Neuronal stem cell (in vitro differentiated cells): ENCODE data around the gene PRSS12. TPM values are rescaled to one million over a fixed set of nuclear protein-coding genes. Genes with fewer than 3 reads are reported as not detected.
"Not testable (repeated sequence)": the region's sequence is repeated elsewhere in the genome, so short reads cannot be mapped to it uniquely, and the experiment has no call there.

Experiments
- DNase-seq: peaks from one replicate; pipeline ENCODE4 v3.0.0-alpha.2; 2013; ENCODE audit warnings: low spot score
- H2AFZ ChIP-seq: one replicate; pipeline ENCODE4 v1.6.1; 2013; ENCODE audit warnings: mild to moderate bottlenecking, low read length, inconsistent platforms
- H2AK5ac ChIP-seq: 2 replicates; pipeline ENCODE4 v1.6.1; 2013; ENCODE audit warnings: low read depth, mild to moderate bottlenecking, inconsistent platforms, low read length, moderate library complexity, mixed read lengths
- H2BK120ac ChIP-seq: 2 replicates; pipeline ENCODE4 v1.6.1; 2013; ENCODE audit warnings: low read depth, mild to moderate bottlenecking, inconsistent platforms, low read length, moderate library complexity, mixed read lengths
- H2BK12ac ChIP-seq: one replicate; pipeline ENCODE4 v1.6.1; 2013; ENCODE audit warnings: low read length, inconsistent platforms
- H2BK15ac ChIP-seq: 2 replicates; pipeline ENCODE4 v1.6.1; 2013; ENCODE audit warnings: mild to moderate bottlenecking, low read length, inconsistent platforms, mixed read lengths
- H2BK5ac ChIP-seq: one replicate; pipeline ENCODE4 v1.6.1; 2013; ENCODE audit warnings: inconsistent platforms, mild to moderate bottlenecking, low read length, moderate library complexity
- H3K14ac ChIP-seq: one replicate; pipeline ENCODE4 v1.6.1; 2013; ENCODE audit warnings: low read length, inconsistent platforms
- H3K18ac ChIP-seq: 2 replicates; pipeline ENCODE4 v1.6.1; 2013; ENCODE audit warnings: low read length, inconsistent platforms
- H3K23ac ChIP-seq: 2 replicates; pipeline ENCODE4 v1.6.1; 2013; ENCODE audit warnings: low read depth, mild to moderate bottlenecking, mixed read lengths, low read length, inconsistent platforms; ENCODE audit not compliant: poor library complexity
- H3K27ac ChIP-seq: replicated peaks from 3 replicates; pipeline ENCODE4 v1.5.1; 2013; ENCODE audit warnings: low read length, inconsistent platforms
- H3K27me3 ChIP-seq, 3 experiments: 2 replicates each; pipeline ENCODE4 v1.6.1; 2013; ENCODE audit warnings: low read length in 3 of 3, mild to moderate bottlenecking in 2 of 3, inconsistent platforms in 1 of 3, low read depth in 1 of 3, mixed read lengths in 1 of 3, moderate library complexity in 1 of 3; ENCODE audit not compliant: control insufficient read depth in 3 of 3, insufficient read depth in 3 of 3
- H3K36me3 ChIP-seq, 2 donors: replicated peaks in 1 of 2; 2 replicates each; pipeline ENCODE4 v1.6.1; 2013; ENCODE audit warnings: low read length in 2 of 2; ENCODE audit not compliant: control insufficient read depth in 2 of 2, insufficient read depth in 2 of 2
- H3K4ac ChIP-seq: 2 replicates; pipeline ENCODE4 v1.6.1; 2013; ENCODE audit warnings: inconsistent platforms, mild to moderate bottlenecking, low read length, moderate library complexity
- H3K4me1 ChIP-seq, 2 donors: 1 replicate in 1 of 2; 2 replicates in 1 of 2; pipeline ENCODE4 v1.6.1; 2013; ENCODE audit warnings: low read length in 2 of 2, low read depth in 1 of 2; ENCODE audit not compliant: control insufficient read depth in 2 of 2, insufficient read depth in 1 of 2
- H3K4me2 ChIP-seq: one replicate; pipeline ENCODE4 v1.6.1; 2013; ENCODE audit warnings: mild to moderate bottlenecking, low read length, inconsistent platforms; ENCODE audit not compliant: insufficient read depth, poor library complexity, severe bottlenecking
- H3K4me3 ChIP-seq, 2 donors: 2 replicates each; pipeline ENCODE4 v1.5.1; 2013; ENCODE audit warnings: low read length in 2 of 2, mild to moderate bottlenecking in 2 of 2, inconsistent platforms in 1 of 2, moderate library complexity in 1 of 2
- H3K79me1 ChIP-seq: one replicate; pipeline ENCODE4 v1.6.1; 2013; ENCODE audit warnings: low read depth, mild to moderate bottlenecking, inconsistent platforms, low read length, moderate library complexity
- H3K9ac ChIP-seq: one replicate; pipeline ENCODE4 v1.6.1; 2013; ENCODE audit warnings: mild to moderate bottlenecking, low read depth, low read length, inconsistent platforms; ENCODE audit not compliant: poor library complexity
- H3K9me3 ChIP-seq, 2 donors: replicated peaks in 1 of 2; 2 replicates each; pipeline versions ENCODE3 to v1.6.1; 2013; ENCODE audit warnings: low read length in 2 of 2, mild to moderate bottlenecking in 2 of 2, inconsistent platforms in 1 of 2, low read depth in 1 of 2, mixed read lengths in 1 of 2, moderate library complexity in 1 of 2; ENCODE audit not compliant: control insufficient read depth in 2 of 2, insufficient read depth in 1 of 2
- H4K8ac ChIP-seq: one replicate; pipeline ENCODE4 v1.6.1; 2013; ENCODE audit warnings: low read depth, mild to moderate bottlenecking, inconsistent platforms, low read length, moderate library complexity
- H4K91ac ChIP-seq: one replicate; pipeline ENCODE4 v1.6.1; 2013; ENCODE audit warnings: low read length, low read depth, mild to moderate bottlenecking, inconsistent platforms; ENCODE audit not compliant: poor library complexity
- WGBS, 2 donors: extraction: QIAGEN DNeasy Blood & Tissue Kit; methylation state at CpG; one replicate each; pipeline ENCODE4 v1.1.7; 2013; ENCODE audit warnings: missing lambda C conversion rate in 2 of 2, mixed read lengths in 1 of 2; ENCODE audit not compliant: insufficient read length in 2 of 2, insufficient replicate concordance in 1 of 2; ENCODE audit errors: extremely low coverage in 2 of 2; 5-methylcytosine and 5-hydroxymethylcytosine counted together
- polyA plus RNA-seq, 2 experiments: library from polyadenylated mRNA; stranded (reverse); fragments of 200-250 nt; gene quantifications; one replicate each; pipeline ENCODE4 v1.2.3, GENCODE V29; 2013

The PRSS12 gene, protein sequence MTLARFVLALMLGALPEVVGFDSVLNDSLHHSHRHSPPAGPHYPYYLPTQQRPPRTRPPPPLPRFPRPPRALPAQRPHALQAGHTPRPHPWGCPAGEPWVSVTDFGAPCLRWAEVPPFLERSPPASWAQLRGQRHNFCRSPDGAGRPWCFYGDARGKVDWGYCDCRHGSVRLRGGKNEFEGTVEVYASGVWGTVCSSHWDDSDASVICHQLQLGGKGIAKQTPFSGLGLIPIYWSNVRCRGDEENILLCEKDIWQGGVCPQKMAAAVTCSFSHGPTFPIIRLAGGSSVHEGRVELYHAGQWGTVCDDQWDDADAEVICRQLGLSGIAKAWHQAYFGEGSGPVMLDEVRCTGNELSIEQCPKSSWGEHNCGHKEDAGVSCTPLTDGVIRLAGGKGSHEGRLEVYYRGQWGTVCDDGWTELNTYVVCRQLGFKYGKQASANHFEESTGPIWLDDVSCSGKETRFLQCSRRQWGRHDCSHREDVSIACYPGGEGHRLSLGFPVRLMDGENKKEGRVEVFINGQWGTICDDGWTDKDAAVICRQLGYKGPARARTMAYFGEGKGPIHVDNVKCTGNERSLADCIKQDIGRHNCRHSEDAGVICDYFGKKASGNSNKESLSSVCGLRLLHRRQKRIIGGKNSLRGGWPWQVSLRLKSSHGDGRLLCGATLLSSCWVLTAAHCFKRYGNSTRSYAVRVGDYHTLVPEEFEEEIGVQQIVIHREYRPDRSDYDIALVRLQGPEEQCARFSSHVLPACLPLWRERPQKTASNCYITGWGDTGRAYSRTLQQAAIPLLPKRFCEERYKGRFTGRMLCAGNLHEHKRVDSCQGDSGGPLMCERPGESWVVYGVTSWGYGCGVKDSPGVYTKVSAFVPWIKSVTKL
- 0.74 TPM for polyA plus RNA-seq (2013, experiment 1 of 2)
- 0.75 TPM for polyA plus RNA-seq (2013, experiment 2 of 2)

DNA sequence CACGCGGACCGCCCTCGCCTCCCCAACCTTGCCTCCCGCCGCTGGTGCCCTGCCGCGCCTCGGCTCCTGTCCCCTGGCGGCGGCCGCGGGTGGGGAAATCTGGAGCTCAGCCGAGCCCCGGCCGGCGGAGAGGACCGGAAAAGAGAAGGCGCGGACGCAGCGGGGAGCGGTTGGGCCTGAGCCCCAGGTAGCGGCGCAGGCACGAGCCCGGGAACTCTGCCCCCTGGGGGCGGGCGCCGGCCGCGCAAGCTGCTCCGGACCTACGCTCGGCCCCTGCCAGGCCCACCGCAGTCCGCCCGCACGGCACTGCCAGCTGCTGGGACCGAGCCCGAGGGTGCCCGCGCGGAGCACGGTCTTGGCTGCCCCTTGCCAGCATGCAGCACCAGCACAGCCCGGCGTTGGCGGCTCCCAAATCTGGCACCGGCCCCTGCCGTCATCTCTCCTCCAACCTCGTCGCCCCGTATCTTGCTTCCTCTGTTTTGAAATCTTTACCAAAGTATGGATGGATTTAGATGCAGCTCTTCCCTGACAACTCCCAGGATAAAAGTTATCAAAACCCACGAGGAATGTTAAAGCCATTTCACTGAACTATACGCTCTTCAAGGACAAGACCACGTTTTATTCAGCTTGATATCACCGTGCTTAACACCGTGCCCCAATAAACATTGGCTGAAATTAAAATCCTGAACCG is at the start of gene PRSS12:
Gene PRSS12, minus strand, starts transcription at position 161 of the 691 bp plus-strand sequence. CDS start 283 bp downstream, outside the sequence.
- no peaks in the 10 kb centered on the region for H3K79me1 ChIP-seq
- H3K36me3 ChIP-seq = no peaks in the 10 kb centered on the region

DNA sequence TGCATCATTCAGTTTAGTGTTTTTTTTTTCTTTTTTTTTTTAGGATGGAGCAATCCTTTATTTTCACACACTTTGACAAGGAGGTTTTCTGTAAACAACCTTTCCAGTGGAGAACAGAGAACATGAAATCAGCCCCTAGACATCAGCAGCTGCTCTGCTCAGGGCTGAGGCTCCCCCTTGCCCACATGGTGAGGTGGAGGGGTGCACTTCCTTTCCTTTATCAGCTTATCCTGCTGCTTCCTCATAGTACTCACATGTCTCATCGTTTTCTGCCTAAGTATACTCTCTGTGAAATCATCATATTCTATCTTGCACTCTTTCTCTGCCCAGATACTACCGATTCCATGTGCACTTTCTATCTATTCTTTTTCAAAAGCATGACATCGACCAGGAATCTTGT is 47.6 kb upstream of the PRSS12 start:
- no peak for DNase-seq

More for the DNA sequence above, at the start of gene PRSS12:
- H4K91ac ChIP-seq = no peak within 1 kb of the TSS
- no peaks in the 10 kb centered on the region for H3K9me3 ChIP-seq
- DNase-seq = peak; percentile 77
- peak within 1 kb of the TSS; percentile 96 for H2AFZ ChIP-seq
- H3K14ac ChIP-seq = no peak within 1 kb of the TSS
- H3K4ac ChIP-seq = no peak within 1 kb of the TSS
- peaks cover 9 to 72% (median 19%) of the 10 kb centered on the region in 3 experiments for H3K27me3 ChIP-seq
- peaks cover 2% of the 10 kb centered on the region in 2 donors for H3K4me1 ChIP-seq
- peak within 1 kb of the TSS; percentile 86 for H3K9ac ChIP-seq
- H4K8ac ChIP-seq = peak within 1 kb of the TSS; percentile 54
- H3K23ac ChIP-seq = peak within 1 kb of the TSS; percentile 53
- peak within 1 kb of the TSS; percentile 69 for H2BK120ac ChIP-seq
- H2BK12ac ChIP-seq = no peak within 1 kb of the TSS
- peak within 1 kb of the TSS; percentile 74 for H3K4me2 ChIP-seq
- peak within 1 kb of the TSS; percentile 45 to 82 for H3K4me3 ChIP-seq
- H3K27ac ChIP-seq = no peak within 1 kb of the TSS
- peak within 1 kb of the TSS; percentile 71 for H2AK5ac ChIP-seq
- whole genome bisulfite sequencing, 2 donors = no CpG with 5 or more reads among the region's 59 CpGs
- no peak within 1 kb of the TSS for H2BK15ac ChIP-seq
- H3K18ac ChIP-seq = peak within 1 kb of the TSS; percentile 89
- H2BK5ac ChIP-seq = no peak within 1 kb of the TSS

DNA sequence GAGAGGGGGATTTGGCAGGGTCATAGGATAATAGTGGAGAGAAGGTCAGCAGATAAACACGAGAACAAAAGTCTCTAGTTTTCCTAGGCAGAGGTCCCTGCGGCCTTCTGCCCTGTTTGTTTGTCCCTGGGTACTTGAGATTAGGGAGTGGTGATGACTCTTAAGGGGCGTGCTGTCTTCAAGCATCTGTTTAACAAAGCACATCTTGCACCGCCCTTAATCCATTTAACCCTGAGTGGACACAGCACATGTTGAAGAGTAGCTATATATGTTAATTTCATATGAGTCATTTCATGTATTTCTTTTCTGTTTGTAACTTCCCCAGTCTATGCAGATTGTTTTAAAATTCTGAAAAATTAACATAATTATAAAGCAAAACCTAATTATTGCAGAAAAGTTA is 47.1 kb upstream of the PRSS12 start:
- WGBS, 2 donors = no CpG with 5 or more reads among the region's 4 CpGs

More for the DNA sequence above, 47.6 kb upstream of the PRSS12 start:
- H2AK5ac ChIP-seq = no peak overlapping the region
- H2BK15ac ChIP-seq = no peak overlapping the region
- H3K14ac ChIP-seq = no peak overlapping the region
- no peak overlapping the region for H3K23ac ChIP-seq
- no peak overlapping the region for H4K91ac ChIP-seq
- no peak overlapping the region for H2BK5ac ChIP-seq
- H3K4me1 ChIP-seq = peaks cover under 1 to 5% of the 10 kb centered on the region in 2 donors
- H2BK12ac ChIP-seq = no peak overlapping the region
- no peak overlapping the region for H2BK120ac ChIP-seq
- no peak overlapping the region for H3K18ac ChIP-seq
- no peak overlapping the region for H3K27ac ChIP-seq
- H2AFZ ChIP-seq = no peak overlapping the region
- H3K4ac ChIP-seq = no peak overlapping the region
- H3K9me3 ChIP-seq = no peaks in the 10 kb centered on the region
- no peak overlapping the region for H4K8ac ChIP-seq
- no peak overlapping the region for H3K9ac ChIP-seq
- H3K36me3 ChIP-seq = no peaks in the 10 kb centered on the region
- no peak overlapping the region for H3K4me3 ChIP-seq
- peaks cover 1% of the 10 kb centered on the region for H3K79me1 ChIP-seq
- H3K4me2 ChIP-seq = no peak overlapping the region
- no CpG with 5 or more reads among the region's 3 CpGs for WGBS, 2 donors
- H3K27me3 ChIP-seq = no peaks in the 10 kb centered on the region

More for the DNA sequence above, 47.1 kb upstream of the PRSS12 start:
- H3K36me3 ChIP-seq, H2AFZ ChIP-seq, H2BK15ac ChIP-seq, H3K14ac ChIP-seq, H3K9me3 ChIP-seq, H3K27me3 ChIP-seq, H4K8ac ChIP-seq, DNase-seq, H3K4me2 ChIP-seq, H3K4me3 ChIP-seq, H2BK12ac ChIP-seq, H3K4ac ChIP-seq, H3K9ac ChIP-seq, H3K18ac ChIP-seq, H3K4me1 ChIP-seq, H2BK5ac ChIP-seq, H3K27ac ChIP-seq, H2BK120ac ChIP-seq, H2AK5ac ChIP-seq, H3K79me1 ChIP-seq, H4K91ac ChIP-seq, H3K23ac ChIP-seq: not testable (repeated sequence)
